ENCODE data around the gene TPST2. TPM values are rescaled to one million over a fixed set of nuclear protein-coding genes. Genes with fewer than 3 reads are reported as not detected.

The TPST2 gene
- total and polyA plus RNA-seq, 9 of the 15 experiments (the other 6 are each of a cell fraction or from before 2014, with no cell fraction given), result 14.2 to 123 (median 60.1) TPM

- peak; percentile 81; the same call in 1 of the 2 replicates for TF ChIP-seq MYC (IDR thresholded peaks at IDR 0.05; ENCODE audit: low read depth, low read length)
- TF ChIP-seq MYC (CRISPR knock-in tag; IDR thresholded peaks at IDR 0.05; ENCODE audit: borderline replicate concordance, low read depth), result peak; percentile 68; the same call in 1 of the 2 replicates
- TF ChIP-seq CREM (IDR thresholded peaks at IDR 0.05; ENCODE audit: low read depth), result peak; percentile 99
- TF ChIP-seq DMBX1 (CRISPR knock-in tag; IDR thresholded peaks at IDR 0.05; ENCODE audit: borderline replicate concordance), result no peak
- TF ChIP-seq L3MBTL2 (IDR thresholded peaks at IDR 0.05), result peak; percentile 56; the same call in 1 of the 2 replicates
- peak; percentile 69 for TF ChIP-seq TOE1 (IDR thresholded peaks at IDR 0.05; ENCODE audit: borderline replicate concordance)
- TF ChIP-seq TOE1 (CRISPR knock-in tag; IDR thresholded peaks at IDR 0.05; ENCODE audit: borderline replicate concordance, low read depth), result no peak
- no peak for TF ChIP-seq ZNF408 (CRISPR knock-in tag; IDR thresholded peaks at IDR 0.05; ENCODE audit: low read depth)
- TF ChIP-seq BHLHE40 (IDR thresholded peaks at IDR 0.05; ENCODE audit: low read length), result peak; percentile 90
- TF ChIP-seq CTCFL (IDR thresholded peaks at IDR 0.05; ENCODE audit: borderline replicate concordance, insufficient read depth, low read depth, low read length, poor library complexity, severe bottlenecking), result no peak
- TF ChIP-seq CTBP1 (IDR thresholded peaks at IDR 0.05; ENCODE audit: borderline replicate concordance), result peak; percentile 85
- TF ChIP-seq EZH2 (IDR thresholded peaks at IDR 0.05; ENCODE audit: borderline replicate concordance, low read depth, low read length), result no peak
- no peak for TF ChIP-seq ZBTB33 (CRISPR knock-in tag; IDR thresholded peaks at IDR 0.05)
- no peak for TF ChIP-seq NCOA6 (IDR thresholded peaks at IDR 0.05)
- TF ChIP-seq GABPA (tag; conservative IDR thresholded peaks at IDR 0.05; ENCODE audit: low read depth), result peak; percentile 37; the same call in 1 of the 2 replicates
- TF ChIP-seq BDP1 (IDR thresholded peaks at IDR 0.05; ENCODE audit: insufficient read depth, insufficient read length), result no peak
- TF ChIP-seq ELF4 (CRISPR knock-in tag; IDR thresholded peaks at IDR 0.05), result no peak
- TF ChIP-seq CHD4 (IDR thresholded peaks at IDR 0.05; ENCODE audit: insufficient read depth, insufficient replicate concordance, low read depth, low read length, poor library complexity, severe bottlenecking), result peak; percentile 98
- TF ChIP-seq ZFPM2 (CRISPR knock-in tag; IDR thresholded peaks at IDR 0.05), result no peak
- TF ChIP-seq ZFP91 (CRISPR knock-in tag; IDR thresholded peaks at IDR 0.05), result no peak
- TF ChIP-seq CGGBP1 (CRISPR knock-in tag; IDR thresholded peaks at IDR 0.05), result peak; percentile 68; the same call in 1 of the 2 replicates
- no peak for TF ChIP-seq NFATC3 (IDR thresholded peaks at IDR 0.05)
Measured at GRCh38 chr22:26483439-26484359, 106.2 kb downstream of the TPST2 start, which contains the start of the genes HPS4 and SRRD (continued).
